NOMO-1 treated with dmso at 0.1 percent for 144 hours (cell line): ENCODE results near the gene NIT1.

Source experiments
- DNase-seq: peaks from one replicate; lab custom pipeline; 2025; ENCODE audit not compliant: unreplicated experiment; lab: John Stamatoyannopoulos, UW

The NIT1 gene

DNA sequence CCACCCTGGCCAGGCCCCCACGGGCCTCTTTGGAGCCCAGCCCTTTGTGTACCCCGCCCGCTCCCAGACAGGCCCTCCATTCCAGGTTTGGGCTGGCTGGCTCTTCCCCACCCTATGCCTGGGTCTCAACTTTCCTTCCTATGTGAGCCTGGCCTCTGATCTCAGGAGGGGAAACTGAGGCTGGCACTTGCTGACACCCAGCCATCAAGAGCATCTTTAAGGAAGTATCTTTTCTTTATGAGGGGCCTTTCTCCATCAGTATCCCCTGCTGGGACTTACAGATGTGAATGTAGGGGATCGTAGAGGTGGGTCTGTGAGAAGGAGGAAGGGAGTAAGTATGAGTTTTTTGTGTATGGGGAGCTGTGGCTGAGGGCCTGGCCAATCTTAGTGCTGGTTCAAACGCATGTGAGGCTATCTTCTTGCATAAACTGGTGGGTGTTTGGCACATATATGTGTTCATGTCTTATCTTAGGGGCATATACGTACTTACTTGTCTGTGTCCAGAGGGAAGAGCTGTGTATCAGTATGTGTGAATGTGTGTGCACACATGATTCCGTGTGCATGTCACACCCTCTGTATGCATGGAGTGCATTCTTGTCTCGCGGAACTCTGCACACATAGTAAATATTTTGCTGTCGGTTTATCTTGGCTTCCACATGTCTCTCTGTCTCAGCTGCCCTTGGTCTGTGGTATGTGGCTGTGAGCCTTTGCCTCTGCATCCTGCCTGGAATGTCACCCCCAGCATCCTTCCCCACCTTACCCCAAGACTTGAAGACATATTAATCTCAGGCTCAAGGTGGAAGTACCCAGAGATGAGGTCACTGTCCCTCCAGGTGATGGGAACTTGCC, 33.9 kb upstream of the NIT1 start:
- DNase-seq = peak; percentile 22

- DNase-seq = no peak
These were observed 33.3 kb upstream of the NIT1 start for GRCh38 chr1:161084597-161084988.

DNA sequence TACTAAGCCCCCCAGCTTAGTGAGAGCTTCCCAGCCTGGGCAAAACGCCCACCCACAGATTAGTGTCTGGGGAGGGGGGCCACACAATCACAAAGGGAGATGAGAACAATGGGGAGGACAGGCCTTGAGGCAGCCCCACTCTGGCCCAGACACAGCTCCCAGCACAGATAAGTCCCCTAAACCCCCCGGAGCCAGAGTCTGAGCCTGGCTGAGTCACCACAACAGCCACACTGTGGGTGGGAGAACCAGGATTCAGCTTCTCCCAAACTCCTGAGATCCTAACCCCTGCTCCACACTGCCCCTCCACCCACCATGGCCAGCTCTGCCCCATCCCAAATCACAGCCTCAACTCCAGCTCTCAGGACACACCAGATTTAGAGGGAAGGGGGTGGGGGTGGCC, 32.7 kb upstream of the NIT1 start:
- no peak for DNase-seq

- DNase-seq = no peak
These were observed 31.4 kb upstream of the NIT1 start for GRCh38 chr1:161086457-161086856.

DNA sequence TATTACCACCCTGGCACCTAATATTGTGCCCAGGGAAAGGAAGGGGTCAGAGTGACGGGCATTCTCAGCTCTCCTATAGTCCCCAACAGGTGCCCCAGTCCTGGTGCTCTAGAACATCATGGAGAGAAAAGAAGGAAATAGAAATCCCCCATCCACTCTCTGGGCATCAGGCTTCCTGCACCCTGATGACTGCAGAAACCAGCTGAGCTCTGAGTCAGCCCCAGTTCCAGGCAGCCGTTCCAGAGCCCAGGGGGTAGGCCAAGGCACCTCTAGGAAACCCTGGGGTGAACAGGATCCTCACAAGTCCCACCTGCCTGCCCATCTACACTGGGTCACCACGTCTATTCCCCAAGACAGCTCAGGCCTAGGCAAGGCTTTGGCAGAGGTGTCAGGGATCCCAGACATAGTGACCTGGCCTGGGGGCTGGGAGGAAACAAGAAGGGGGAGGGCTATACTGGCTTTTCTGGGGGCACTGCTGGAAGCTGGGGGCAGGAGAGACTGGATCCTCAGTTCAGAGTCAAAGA, 29.3 kb upstream of the NIT1 start:
- no peak for DNase-seq

- DNase-seq = no peak
These were observed 28.5 kb upstream of the NIT1 start, which contains the start of gene NECTIN4 for GRCh38 chr1:161089251-161089924. TSS of gene NECTIN4 (minus strand) at chr1:161089558. CDS start at chr1:161089296, 262 bp downstream.

DNA sequence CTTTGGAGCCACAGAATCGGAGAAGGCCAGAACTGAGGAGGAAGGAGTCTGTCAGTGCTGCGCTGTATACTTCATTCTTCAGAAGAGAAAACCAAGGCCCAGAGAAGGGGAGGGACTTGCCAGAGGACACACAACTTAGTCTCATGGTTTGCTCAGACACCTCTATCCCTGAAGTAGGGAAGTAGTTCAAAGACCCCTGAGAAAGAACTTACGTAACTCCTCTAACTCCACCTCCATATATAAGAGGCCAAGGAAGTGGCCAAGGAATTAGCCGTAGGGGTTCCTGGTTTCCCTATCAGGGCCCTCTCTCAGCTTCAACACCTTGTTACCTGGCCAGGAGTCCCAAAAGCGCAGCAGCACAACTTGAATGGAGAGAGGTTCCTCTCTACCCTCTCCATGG, 28.0 kb upstream of the NIT1 start:
- DNase-seq = no peak

DNA sequence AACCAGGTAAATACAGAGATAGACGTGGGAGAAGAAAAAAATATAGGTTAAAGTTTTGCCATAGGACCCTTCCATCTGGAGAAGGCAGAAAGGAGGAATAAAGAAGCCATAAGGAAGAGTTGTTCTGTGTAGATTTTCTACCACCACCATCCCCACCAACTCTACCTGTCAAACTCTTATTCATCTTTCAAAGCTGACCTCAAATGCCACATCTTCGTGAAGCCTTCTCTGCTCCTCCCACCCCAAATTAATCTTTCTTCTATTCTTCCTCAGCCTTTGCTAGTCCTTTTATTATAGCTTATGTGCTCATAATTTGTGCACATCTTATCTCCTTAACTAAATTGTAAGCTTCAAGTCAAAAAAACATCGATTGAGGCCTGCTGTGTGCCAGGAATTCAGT, 27.3 kb upstream of the NIT1 start:
- no peak for DNase-seq

- DNase-seq = no peak
These were observed 26.8 kb upstream of the NIT1 start for GRCh38 chr1:161091093-161091492.

- no peak for DNase-seq
These were observed 26.0 kb upstream of the NIT1 start for GRCh38 chr1:161091796-161092507.

DNA sequence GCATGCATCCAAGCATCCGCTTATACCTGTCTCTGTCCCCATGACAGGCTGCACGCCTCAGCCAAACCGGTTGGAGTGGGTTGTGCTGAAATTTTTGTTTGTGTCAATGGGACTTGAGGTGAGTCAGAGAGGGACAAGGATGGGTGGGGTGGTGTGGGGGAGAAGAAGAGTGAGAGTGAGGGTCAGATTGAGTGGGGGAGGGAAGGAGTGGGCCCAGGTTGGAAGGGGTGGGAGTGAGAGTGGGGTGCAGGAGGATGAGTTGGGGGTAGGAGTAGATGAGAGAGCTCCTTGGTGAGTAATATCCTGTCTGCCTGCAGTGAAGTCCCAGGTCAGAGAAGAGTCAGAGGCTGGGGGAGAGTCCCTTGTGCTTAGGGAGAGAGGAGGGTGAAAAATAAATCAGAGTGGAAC, 25.3 kb upstream of the NIT1 start:
- DNase-seq = no peak

GRCh38 chr1:161094481-161094880, 23.4 kb upstream of the NIT1 start:
- DNase-seq = no peak

DNA sequence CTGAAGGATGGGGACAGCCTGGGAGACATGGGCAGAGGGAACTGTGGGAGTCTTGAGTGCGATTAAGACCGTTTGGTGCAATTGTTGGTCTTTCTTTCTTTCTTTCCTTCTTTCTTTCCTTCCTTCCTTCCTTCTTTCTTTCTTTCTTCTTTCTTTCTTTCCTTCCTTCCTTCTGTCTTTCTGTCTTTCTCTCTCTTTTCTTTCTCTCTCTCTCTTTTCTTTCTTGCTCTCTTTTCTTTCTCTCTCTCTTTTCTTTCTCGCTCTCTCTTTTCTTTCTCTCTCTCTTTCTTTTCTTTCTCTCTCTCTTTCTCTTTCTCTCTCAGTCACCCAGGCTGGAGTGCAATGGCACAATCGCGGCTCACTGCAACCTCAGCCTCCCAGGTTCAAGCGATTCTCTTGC, 22.7 kb upstream of the NIT1 start:
- DNase-seq = no peak

- no peak for DNase-seq
These were observed 21.9 kb upstream of the NIT1 start for GRCh38 chr1:161096015-161096414.

DNA sequence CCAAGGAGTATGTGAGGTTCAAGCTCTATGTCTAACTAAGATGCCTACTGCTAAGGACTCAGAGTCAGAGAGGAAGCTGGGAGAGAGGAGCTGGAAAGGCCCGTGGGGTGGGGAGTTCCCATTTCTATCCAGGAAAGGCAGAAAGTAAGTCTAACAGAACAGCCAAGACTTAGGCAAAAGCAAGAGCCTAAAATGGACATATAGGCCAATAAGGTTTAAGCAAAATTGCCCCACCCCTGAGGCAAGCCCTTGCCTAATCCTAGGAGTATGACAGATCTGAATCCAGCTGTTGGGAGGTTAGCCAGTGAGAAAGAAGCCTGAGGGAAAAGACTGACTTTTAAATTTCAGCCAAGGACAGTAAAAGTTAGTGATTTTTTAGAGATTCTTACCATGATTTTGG, 21.4 kb upstream of the NIT1 start:
- DNase-seq = no peak

GRCh38 chr1:161098210-161099068, 19.5 kb upstream of the NIT1 start, which contains the start of gene KLHDC9:
TSS of gene KLHDC9 (plus strand) at chr1:161098361. CDS start at chr1:161098536, 175 bp downstream.
- DNase-seq = no peak

DNA sequence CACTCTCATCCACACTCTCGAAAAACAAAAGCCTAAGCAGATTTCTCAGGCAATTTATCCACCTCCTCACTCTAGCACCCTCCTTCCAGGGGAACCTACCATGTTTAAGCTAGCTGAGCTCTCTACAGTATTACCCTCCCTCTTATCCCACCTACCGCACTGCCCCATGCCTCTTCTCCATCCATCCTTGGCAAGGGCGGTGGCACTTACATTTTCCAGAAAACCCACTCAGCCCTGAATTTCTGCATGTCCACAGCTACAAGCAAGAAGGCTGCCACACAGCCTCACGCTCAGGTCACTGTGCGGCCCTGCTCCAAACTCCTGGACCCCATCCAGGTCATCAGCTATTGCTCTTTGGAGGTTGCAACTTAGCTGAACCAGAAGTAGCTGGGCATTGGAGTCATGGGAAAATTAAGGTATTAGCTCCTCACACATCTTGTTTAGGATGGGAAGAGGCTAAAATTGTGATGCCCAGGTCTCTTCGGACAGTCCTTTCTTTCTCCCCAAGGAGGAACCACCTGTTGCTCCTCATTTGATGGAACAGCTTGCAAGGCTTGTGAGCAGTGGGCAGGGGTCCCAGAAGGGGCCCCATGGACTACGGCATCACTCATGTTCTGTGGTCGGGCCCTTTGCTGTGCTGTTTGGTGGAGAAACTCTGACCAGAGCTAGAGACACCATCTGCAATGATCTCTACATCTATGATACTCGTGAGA, 18.7 kb upstream of the NIT1 start:
- no peak for DNase-seq

GRCh38 chr1:161100556-161100955, 17.3 kb upstream of the NIT1 start:
- DNase-seq = no peak

DNA sequence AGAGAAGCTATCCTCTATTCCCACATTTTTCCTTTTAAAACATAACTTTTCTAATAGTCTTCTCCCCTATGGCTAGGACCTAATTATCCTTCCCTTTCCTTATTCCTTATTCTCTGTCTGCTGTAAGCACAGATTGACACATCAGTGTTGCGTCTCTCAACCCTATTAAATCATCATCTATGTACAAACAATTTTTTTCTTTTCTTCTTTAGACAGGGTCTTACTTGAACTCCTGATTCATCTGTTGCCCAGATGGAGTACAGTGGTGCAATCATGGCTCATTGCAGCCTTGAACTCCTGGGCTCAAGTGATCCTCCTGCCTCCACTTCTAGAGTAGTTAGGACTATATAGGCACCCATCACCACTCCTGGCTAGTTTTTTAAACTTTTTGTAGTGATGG, 11.5 kb upstream of the NIT1 start:
- DNase-seq = no peak

DNA sequence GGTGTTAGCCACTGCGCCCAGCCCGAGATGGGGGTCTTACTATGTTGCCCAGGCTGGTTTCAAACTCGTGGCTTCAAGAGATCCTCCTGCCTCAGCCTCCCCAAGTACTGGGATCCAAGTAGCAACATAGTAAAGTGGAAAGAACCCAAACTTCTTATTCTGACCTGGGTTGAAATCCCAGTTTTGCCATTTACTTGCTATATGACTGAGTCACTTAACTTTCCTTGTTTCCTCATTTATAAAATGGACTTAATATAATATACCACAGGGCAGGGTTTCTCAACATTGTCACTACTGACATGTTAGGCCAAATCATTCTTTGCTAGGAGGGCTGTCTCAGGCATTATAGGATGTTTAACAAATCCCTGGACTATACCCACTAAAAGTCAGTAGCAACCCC, 6.8 kb upstream of the NIT1 start:
- no peak for DNase-seq
